WTC11 (cell line): ENCODE results near the gene ABHD18.

ENCODE experiments used
- ATF2 ChIP-seq: sonication (generic); formaldehyde crosslinking; IDR thresholded peaks from 2 replicates; pipeline ENCODE4 v1.8.1; 2022; ENCODE audit warnings: low read depth, missing genetic modification reagents, borderline replicate concordance
- NFYB ChIP-seq: sonication (generic); formaldehyde crosslinking; conservative IDR thresholded peaks from 2 replicates; pipeline ENCODE4 v1.8.0; 2022; ENCODE audit warnings: low read depth, missing genetic modification reagents
- SP1 ChIP-seq: sonication (generic); formaldehyde crosslinking; conservative IDR thresholded peaks from 2 replicates; pipeline ENCODE4 v1.8.1; 2022; ENCODE audit warnings: missing genetic modification reagents
- ZNF396 ChIP-seq: fragments of 250-450 bp; sonication (Bioruptor Pico); IDR thresholded peaks from 2 replicates; pipeline ENCODE4 v1.8.0; 2021; ENCODE audit warnings: mild to moderate bottlenecking, moderate library complexity, borderline replicate concordance
- TF ChIP-seq, protein P1 (sequence below): sonication (generic); formaldehyde crosslinking; IDR thresholded peaks from 2 replicates; pipeline ENCODE4 v1.8.0; 2022; ENCODE audit warnings: mild to moderate bottlenecking, missing genetic modification reagents
- TF ChIP-seq, protein P2 (sequence below): fragments of 200-600 bp; IDR thresholded peaks from 2 replicates; pipeline ENCODE4 v1.8.0; 2022; ENCODE audit warnings: antibody characterized with exemption
- TF ChIP-seq, protein P3 (sequence below): sonication (generic); formaldehyde crosslinking; IDR thresholded peaks from 2 replicates; pipeline ENCODE4 v1.8.1; 2022; ENCODE audit warnings: low read depth, mild to moderate bottlenecking, moderate library complexity, missing genetic modification reagents, borderline replicate concordance

DNA sequence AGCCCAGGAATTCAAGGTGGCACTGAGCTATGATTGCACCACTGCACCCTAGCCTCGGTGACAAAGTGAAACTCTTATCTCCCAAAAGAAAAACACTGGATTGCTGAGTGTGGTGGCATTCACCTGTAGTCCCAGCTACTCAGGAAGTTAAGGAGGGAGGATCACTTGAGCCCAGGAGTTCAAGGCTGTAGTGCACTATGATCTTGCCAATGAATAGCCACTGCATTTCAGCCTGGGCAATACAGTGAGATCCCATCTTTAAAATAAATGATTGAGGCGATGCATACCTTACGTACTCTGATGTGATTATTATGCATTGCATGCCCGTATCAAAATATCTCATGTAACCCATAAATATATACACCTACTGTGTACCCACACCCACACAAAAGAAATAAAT, 64.7 kb downstream of the ABHD18 start:
- TF ChIP-seq ZNF396 (CRISPR knock-in tag) (no peak), SP1 (CRISPR knock-in tag) (no peak), NFYB (no peak), ATF2 (CRISPR knock-in tag) (no peak)
- TF ChIP-seq, protein P1, sequence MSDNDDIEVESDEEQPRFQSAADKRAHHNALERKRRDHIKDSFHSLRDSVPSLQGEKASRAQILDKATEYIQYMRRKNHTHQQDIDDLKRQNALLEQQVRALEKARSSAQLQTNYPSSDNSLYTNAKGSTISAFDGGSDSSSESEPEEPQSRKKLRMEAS (CRISPR knock-in tag): no peak
- TF ChIP-seq, protein P2, sequence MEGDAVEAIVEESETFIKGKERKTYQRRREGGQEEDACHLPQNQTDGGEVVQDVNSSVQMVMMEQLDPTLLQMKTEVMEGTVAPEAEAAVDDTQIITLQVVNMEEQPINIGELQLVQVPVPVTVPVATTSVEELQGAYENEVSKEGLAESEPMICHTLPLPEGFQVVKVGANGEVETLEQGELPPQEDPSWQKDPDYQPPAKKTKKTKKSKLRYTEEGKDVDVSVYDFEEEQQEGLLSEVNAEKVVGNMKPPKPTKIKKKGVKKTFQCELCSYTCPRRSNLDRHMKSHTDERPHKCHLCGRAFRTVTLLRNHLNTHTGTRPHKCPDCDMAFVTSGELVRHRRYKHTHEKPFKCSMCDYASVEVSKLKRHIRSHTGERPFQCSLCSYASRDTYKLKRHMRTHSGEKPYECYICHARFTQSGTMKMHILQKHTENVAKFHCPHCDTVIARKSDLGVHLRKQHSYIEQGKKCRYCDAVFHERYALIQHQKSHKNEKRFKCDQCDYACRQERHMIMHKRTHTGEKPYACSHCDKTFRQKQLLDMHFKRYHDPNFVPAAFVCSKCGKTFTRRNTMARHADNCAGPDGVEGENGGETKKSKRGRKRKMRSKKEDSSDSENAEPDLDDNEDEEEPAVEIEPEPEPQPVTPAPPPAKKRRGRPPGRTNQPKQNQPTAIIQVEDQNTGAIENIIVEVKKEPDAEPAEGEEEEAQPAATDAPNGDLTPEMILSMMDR: no peak
- TF ChIP-seq, protein P3, sequence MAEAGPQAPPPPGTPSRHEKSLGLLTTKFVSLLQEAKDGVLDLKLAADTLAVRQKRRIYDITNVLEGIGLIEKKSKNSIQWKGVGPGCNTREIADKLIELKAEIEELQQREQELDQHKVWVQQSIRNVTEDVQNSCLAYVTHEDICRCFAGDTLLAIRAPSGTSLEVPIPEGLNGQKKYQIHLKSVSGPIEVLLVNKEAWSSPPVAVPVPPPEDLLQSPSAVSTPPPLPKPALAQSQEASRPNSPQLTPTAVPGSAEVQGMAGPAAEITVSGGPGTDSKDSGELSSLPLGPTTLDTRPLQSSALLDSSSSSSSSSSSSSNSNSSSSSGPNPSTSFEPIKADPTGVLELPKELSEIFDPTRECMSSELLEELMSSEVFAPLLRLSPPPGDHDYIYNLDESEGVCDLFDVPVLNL (CRISPR knock-in tag): no peak
